RCC 7860 (cell line): ENCODE data around the gene PRDM11.

Experiments
- DNase-seq: peaks from one replicate; pipeline ENCODE4 v3.0.0-alpha.2; 2015; ENCODE audit warnings: low spot score
- FAIRE-seq: peaks from 2 replicates; lab custom pipeline; 2012; peaks lifted over from hg19 to GRCh38; lab: Jason Lieb, UNC

PRDM11 gene

DNA sequence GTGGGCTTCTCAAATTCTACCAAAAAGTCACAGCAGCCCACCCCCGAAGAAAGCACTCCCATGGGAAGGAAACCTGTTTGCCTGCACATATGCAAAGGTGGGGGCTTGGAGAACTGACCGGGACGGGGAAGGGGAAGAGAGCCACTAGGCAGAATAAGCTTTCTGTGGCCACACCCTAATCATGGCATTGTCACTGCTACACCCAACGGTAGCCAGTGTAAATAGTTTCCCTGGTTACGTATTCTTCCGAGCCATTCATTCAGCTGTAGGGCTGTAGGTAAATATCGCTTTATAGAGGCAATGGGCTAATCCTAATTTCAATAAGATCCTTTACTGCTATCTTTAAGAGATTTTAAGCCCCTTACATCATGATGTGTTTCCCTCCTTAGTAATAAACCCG is 61.7 kb downstream of the PRDM11 start:
- DNase-seq (no peak), FAIRE-seq (no peak)

DNA sequence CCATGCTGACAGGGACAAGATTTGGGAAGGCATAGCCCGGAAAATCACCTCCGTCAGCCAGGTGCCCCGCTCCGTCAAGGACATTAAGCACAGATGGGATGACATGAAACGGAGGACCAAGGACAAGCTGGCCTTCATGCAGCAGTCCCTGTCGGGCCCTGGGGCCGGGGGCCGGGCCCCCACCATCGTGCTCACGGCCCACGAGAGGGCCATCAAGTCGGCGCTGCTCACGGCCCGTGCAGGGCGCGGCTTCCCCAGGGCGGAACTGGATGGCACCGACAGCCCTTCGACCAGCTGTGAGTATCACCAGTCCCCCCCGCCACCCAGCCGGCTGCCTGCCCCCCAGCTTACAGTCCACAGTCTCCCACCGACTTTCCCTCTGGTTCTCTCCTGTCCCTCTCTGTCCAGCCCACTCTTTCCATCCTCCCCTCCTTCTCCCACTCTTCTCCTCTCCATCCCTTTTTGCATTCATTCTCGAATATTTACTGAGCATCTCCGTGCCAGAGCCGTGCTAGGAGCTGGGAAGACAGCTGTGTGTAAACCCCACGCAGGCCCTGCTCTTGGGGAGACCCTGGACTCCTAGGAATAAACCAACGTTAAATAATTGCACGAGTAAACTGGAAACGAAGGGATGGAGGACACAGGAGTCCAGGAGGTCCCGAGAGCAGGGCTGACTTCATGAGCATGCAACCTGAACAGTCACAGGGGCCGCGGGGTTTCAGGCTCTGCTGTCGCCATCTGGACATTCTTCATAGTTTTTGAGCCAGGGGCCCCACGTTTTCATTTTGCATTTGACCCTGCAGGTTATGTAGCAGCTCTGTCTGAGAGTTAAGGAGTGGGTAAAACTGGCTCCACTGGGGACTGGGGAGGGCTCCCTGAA is 62.8 kb downstream of the PRDM11 start:
- FAIRE-seq = no peak

GRCh38 chr11:45209891-45210699 is 63.7 kb downstream of the PRDM11 start:
- DNase-seq (no peak), FAIRE-seq (no peak)

More for the DNA sequence above, 62.8 kb downstream of the PRDM11 start:
- no peak for DNase-seq

GRCh38 chr11:45210846-45211245 is 64.4 kb downstream of the PRDM11 start:
- FAIRE-seq (no peak), DNase-seq (no peak)

DNA sequence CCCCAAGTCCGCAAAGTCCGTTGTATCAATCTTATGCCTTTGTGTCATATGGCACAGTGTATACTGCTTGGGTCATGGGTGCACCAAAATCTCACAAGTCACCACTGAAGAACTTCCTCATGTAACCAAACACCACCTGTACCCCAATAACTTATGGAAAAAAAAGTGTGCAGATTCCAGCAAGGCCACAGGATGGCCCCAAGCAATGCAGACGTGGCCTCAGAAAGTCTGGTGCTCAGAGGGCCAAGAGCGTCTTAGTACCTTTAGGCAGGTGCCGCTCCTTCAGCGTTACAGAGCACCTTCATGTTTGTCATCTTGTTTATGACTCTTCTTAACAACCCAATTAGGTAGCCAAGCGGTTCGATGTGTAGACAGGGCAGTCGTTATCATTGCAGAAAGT is 65.3 kb downstream of the PRDM11 start:
- no peak for DNase-seq
- FAIRE-seq = no peak

- no peak for DNase-seq
- FAIRE-seq = no peak
These were observed 66.3 kb downstream of the PRDM11 start for GRCh38 chr11:45212566-45213315.

DNA sequence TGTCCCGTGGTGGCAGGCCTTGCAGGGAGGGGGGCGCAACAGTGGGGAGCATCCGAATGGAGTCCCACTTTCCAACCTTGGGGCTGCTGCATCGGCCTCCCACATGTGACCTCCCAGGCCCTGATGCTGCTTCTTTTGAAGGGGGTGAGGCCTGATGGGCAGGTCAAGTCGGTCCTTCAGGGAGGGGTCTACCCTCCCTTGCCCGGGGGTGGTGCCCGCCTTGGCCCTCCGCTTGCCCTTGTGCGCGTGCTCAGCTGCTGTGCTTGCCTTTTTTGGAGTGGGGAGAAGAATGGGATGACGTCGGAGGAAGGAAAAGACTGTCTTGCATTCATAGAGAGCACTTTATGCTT is 66.9 kb downstream of the PRDM11 start:
- no peak for FAIRE-seq
- no peak for DNase-seq

- FAIRE-seq (no peak), DNase-seq (no peak)
These were observed 67.3 kb downstream of the PRDM11 start for GRCh38 chr11:45213717-45214116.

GRCh38 chr11:45215098-45215865 is 68.8 kb downstream of the PRDM11 start:
- DNase-seq = no peak
- FAIRE-seq = no peak

DNA sequence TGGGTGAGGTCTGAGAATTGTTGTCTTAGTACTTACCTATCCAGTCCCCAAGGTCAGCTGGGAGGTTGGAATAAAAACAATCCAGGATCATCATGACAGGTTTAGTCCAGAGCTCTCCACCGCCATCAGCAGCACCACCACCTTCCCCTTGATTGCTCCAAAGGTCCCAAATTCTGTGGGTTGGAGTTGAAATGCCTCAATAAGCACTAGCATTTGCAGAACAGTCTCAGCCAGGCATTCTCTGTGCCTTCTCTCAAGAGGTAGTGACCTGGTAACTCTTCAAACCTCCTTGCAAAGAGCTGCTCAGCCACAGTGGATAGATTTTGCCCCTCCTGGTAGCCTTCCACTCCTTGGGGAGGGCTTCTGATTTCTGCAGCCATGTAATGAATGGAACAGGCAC is 69.6 kb downstream of the PRDM11 start:
- FAIRE-seq = no peak
- no peak for DNase-seq

DNA sequence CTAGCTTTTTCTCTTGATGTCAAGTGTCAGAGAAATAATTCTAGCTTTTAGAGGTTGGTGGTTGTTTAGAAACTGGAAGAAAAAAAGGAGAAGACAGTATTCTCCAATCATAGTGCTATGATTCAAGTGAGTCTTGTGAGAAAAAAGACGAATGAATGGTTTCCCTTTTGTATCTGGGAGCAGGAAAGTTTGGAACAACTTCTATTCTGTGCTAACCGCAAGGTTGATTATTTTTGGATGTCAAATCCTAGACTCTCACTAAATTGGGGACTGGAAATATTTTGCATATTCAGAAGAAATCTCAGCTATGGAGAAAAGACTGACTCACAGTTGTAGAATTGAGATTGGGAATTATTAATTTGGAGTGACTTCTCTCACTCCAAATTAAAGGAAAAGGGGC is 70.5 kb downstream of the PRDM11 start:
- DNase-seq (no peak), FAIRE-seq (no peak)

DNA sequence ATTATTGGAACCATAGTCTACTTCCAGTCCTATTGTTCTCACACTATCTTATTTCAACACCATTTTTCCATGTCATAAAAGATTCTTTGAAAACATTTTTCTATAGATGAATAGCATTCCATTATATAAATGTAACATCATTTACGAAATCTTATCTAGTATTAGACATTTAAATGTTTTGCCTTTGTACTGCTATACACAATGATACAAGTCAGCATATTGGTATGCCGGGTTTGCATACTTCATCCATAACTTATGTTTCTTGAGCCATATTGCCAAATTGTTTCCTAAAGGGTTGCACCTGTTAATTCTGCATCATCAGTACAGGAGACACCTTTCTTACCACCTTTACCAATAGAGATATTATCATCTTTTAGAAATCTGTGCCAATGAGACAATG is 71.6 kb downstream of the PRDM11 start:
- FAIRE-seq (no peak), DNase-seq (no peak)

DNA sequence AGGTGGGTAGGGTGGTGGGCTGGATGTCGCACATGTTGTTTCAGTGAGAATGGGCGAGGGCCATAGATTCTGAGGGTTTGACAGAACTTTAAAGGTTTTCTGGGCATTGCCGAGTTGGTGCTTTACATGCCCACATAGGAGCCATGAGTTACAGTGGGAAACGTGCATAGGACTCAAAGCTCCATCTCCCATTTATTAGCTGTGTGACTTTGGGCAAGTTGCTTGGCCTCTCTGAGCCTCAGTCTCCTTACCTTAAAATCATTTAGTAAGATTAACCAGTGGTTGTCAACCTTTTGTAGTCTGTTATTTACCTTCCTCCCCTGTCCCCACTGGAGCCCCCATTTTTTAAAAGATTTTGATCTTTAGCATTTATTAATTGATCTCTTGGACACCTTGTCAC is 72.3 kb downstream of the PRDM11 start:
- FAIRE-seq (no peak), DNase-seq (no peak)

GRCh38 chr11:45219411-45219810 is 73.0 kb downstream of the PRDM11 start:
- no peak for DNase-seq
- no peak for FAIRE-seq

GRCh38 chr11:45223496-45223895 is 77.1 kb downstream of the PRDM11 start:
- FAIRE-seq (no peak), DNase-seq (no peak)

- FAIRE-seq (no peak), DNase-seq (no peak)
These were observed 78.3 kb downstream of the PRDM11 start for GRCh38 chr11:45224766-45225165.

GRCh38 chr11:45225277-45225676 is 78.8 kb downstream of the PRDM11 start:
- no peak for FAIRE-seq

GRCh38 chr11:45225961-45226871 is 79.8 kb downstream of the PRDM11 start:
- no peak for DNase-seq
- FAIRE-seq = no peak

More at GRCh38 chr11:45225277-45225676, 78.8 kb downstream of the PRDM11 start:
- DNase-seq = no peak

GRCh38 chr11:45226901-45227300 is 80.5 kb downstream of the PRDM11 start:
- FAIRE-seq (no peak), DNase-seq (no peak)

DNA sequence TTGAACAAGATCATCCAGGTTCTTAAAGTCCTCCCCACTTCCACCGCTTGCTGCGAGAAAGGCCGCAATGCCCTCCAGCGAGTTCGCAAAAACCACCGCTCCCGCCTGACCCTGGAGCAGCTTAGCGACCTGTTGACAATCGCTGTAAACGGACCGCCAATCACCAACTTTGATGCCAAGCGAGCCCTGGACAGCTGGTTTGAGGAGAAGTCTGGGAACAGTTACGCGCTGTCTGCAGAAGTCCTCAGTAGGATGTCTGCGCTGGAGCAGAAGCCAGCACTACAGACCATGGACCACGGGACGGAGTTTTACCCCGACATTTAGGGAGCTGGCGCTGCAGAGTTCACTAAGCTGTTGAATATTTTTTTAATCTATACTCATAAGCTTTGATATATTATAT is 81.4 kb downstream of the PRDM11 start:
- no peak for FAIRE-seq

More for the DNA sequence above, 81.4 kb downstream of the PRDM11 start:
- no peak for DNase-seq
